ENCODE data around the gene BLOC1S1. TPM values are rescaled to one million over a fixed set of nuclear protein-coding genes. Genes with fewer than 3 reads are reported as not detected.

Gene BLOC1S1
- total RNA-seq, 1 donor from 2014 or later: 105 TPM

DNA sequence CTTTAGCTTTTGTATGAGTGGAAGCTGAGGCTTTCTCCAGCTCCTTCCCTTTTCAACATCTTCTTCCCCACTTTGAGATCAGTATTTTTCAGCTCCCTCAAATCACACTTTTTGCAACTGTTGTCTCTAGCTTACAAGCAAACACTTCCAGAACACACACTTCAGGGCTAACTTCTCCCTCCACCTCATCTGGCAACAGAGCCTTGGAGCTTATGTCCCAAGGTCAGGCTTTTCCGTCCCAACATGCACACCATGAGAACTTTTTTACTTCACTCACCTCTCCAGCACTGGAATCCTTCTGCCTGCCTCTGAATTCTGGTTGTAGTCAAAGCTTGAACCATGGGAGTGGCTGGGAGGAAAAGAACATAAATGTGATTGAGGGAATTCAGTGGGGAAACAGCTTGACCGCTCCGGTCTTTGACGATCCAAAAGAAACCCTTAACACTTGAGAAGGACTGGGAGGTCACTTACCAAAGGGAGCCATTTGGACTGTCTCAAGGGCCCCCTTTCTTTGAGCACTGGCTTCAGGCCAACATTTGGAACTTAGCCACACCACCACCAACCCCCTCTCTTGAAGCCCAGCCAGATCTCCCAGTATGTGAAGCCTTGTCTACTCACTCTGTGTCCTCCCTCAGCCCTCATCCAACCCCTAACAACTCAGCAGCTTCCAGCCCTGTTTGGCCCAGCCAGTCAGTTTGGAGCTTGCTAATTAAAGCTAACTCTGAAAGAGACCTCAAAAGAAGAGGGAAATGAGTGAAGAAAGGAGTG is 3.9 kb upstream of the BLOC1S1 start:
- no peak for DNase-seq (ENCODE audit: low spot score)

DNA sequence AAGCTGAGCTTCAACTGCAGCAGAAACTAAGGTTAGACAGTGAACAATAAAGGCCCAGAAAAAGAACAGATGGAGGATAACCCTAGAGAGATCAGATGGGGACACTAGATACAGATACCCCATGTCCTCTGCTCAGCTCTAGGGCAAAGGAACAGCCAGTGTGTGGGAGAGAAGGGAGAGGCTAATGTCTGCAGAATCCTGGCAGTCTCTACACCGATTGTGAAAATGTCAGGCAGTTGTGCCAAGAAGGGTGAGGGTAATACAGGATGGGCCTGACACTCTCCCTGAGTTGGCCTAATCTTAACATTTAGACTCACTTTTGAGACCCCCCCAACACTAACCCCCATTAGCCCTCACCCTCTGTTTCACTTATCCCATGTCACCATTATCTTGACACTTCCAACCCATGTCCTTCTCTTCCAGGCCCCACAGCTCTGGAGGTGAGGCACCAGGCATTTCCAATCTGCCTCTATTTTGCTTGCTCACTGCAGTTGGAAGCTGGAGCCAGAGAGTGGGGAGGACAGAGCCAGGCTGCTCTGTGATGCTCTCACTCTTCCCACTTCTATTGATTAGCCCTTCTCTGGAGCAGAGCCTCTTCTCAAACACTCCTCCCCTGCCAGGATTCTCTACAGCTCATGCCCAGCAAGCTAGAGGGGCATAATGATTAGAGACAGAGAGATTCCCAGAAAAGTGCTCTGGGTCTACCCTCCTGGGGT is 3.0 kb upstream of the BLOC1S1 start:
- no peak for DNase-seq (ENCODE audit: low spot score)

DNA sequence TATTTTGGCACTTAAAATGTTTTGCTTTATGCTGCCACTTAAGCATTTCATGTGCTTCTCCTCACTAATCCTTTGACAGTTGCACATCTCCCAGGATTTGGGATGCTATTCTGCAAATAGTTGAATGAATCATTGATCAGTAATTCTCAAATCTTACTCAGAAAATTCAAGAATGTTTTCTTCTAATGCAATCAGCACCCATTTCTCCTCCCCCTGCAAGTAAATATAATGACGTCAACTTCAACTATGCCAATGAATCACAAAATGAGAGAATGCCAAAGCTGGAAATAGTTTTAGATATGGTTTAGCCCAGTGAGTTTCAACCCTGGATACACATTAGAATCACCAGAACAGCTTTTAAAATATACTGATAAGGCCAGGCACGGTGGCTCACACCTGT is 2.1 kb upstream of the BLOC1S1 start:
- DNase-seq (ENCODE audit: low spot score): no peak

DNA sequence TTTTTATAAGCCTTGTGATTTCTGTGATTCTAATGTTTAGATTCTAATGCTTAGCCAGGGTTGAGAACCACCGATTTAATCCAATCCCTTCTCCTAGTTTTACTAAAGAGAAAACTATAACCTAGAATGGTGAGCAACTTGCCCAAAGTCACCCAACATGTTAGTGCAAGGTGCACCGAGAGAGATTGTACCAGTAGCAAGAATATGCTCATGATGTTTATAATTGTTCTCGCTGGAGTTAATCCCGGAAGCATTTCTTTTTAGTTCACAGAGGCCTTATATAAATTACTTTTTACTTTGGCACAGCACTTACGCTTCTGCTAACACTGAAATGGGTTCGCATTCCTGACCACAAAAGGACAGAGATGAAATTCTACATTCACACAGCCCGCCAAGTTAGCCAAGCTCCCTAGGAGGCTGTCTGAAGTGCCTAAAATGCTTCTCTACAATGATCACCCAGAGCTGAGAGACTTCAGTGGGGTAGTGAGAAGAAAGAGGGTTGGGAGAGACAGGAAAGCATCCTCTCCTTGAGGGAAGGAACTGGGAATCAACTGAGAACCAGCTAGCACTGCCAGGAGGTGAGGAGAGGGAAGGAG is 579 bp upstream of the BLOC1S1 start:
- no peak for DNase-seq (ENCODE audit: low spot score)

DNA sequence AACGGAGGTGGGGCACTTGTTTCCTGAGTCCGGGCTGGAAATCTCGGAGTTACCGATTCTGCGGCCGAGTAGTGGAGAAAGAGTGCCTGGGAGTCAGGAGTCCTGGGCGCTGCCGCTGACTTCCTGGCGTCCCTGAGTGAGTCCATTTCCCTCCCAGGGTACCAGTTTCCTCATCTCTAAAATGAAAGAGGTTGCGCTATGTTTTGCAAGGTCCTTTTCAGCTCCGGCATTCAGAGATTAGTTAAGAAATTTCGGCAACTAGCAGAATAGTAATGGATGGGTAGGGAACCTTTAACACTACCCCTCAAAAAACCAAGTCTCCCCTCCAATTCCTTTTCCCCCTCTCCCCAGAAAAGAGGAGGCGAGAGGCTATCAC is 724 bp downstream of the BLOC1S1 start:
- no peak for DNase-seq (ENCODE audit: low spot score)

DNA sequence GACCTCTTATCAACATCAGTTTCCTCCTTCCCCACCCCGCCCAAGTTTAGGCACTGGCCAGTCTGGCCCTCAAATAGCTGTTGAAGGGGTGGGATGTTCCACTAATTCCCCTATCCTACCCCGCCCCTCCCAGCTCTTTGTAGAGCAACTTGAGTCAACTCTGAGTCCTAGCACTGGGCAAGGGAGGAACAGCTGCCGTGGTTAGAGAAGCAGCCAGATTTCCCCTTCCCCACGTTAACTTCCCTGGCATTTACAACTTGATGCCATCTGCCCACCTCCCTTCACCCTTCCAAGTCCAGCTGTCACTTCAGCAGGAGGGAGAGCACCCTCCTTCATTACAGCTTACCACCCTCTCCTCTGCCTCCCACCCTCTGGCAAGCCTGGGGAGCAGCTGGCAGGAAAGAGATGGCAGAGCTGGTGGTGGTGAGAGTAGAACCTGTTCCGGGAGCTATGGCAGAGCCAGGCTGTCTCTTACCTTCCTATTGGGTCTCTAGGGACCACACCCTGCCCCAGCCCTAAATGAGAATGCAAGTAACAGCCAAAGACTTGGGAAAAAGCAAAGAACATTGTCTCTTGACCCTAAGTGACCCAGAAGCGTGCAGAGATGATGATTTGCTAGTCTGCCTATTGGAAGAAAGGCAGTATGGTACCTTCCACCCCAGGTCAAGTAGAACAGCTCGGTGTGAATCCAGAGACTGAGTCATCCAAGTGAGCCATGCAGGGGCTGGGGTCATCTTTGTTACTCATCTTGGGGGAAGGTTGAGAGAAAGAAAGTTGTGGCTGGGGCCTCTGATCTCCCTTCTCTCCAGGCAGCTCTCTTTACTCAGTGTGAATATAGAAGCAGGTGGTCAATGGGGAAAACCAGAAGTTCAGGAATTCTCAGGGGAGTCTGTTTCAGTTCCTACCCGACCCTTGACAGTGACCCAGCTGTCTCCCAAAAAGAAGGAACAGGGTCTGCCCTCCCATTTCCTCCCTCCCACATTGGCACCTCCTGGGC is 1.5 kb downstream of the BLOC1S1 start:
- no peak for DNase-seq (ENCODE audit: low spot score)

DNA sequence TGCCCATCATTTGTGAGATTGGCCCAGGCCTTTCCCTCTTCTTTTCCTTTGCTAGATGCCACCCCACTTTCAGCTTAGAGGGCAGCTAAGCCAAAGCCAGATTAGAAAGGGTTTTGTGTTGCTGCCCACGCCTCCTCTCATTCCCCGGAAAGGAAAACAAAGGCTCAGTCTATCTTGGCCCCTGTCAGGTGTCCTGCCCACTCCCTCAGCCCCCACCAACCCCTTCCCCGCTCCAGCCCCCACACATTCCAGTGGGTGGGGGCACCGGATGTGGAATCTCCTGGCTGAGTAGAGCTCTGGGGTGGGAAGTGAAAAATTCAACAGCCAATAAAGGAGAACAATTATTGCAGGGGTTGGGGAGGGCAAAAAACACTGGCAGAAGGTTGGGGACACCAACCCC is 2.2 kb downstream of the BLOC1S1 start:
- no peak for DNase-seq (ENCODE audit: low spot score)

DNA sequence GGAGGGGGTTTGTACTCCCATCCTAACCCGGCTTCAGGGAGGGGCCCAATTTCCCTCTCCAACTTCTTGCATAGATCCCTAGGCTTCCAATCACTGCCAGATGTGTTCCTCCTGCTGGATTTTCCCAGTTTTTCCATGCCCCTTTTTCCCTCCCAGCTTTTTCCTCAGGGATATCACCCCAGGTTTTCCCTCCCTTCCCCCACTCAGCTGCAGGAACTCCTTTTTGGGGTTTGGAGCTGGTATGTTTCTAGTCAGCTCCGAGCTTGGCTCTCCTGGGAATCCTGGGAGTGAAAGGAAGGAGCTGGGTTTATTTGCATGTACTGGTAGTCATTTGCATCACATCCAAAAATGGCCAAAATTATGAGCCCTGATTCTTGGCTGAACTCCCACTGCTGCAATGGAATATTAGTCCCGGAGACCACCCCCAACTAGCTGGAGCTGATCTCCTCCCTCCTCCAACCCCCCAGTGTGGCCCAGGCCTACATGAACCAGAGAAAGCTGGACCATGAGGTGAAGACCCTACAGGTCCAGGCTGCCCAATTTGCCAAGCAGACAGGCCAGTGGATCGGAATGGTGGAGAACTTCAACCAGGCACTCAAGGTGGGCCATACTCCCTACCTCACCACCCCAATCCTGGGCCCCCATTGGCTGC is 2.9 kb downstream of the BLOC1S1 start:
- no peak for DNase-seq (ENCODE audit: low spot score)

DNA sequence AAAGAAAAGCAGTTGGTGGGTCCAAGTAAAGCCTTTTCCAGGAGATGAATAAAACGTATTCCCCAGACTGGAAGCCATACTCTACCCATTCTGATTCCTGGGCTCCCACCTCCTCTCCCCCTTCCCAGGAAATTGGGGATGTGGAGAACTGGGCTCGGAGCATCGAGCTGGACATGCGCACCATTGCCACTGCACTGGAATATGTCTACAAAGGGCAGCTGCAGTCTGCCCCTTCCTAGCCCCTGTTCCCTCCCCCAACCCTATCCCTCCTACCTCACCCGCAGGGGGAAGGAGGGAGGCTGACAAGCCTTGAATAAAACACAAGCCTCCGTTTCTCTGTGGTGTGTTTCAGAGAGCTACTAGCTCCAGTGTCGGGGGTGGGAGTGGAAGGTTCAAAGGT is 3.5 kb downstream of the BLOC1S1 start:
- DNase-seq (ENCODE audit: low spot score): no peak

DNA sequence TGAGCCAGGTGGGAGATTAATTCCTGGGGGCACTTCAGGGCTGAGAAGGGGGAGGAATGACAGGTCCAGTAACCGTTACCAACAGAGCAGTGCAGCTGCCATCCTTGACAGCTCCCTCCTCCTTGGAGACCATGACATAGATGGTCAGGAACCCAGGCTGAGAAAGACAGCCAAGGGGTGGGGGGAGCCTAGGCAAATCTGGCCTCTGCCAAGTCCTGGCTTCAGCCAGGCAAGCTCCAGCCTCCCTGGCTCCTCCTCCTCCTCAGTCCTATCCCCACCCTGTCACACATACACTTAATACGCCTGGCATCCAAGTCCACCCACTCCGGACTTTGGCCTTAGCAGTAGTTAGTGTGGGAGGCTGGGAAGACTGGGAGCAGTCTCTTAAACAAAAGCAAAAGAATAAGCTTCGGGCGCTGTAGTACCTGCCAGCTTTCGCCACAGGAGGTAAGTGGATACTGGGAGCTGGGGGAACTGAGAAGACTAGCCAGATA is 4.3 kb downstream of the BLOC1S1 start, which contains the start of gene RDH5:
Gene RDH5 (plus strand): TSS at position 323 of the 494 bp plus-strand sequence. CDS start 792 bp downstream, outside the sequence.
- peak; percentile 63 for DNase-seq (ENCODE audit: low spot score)

DNA sequence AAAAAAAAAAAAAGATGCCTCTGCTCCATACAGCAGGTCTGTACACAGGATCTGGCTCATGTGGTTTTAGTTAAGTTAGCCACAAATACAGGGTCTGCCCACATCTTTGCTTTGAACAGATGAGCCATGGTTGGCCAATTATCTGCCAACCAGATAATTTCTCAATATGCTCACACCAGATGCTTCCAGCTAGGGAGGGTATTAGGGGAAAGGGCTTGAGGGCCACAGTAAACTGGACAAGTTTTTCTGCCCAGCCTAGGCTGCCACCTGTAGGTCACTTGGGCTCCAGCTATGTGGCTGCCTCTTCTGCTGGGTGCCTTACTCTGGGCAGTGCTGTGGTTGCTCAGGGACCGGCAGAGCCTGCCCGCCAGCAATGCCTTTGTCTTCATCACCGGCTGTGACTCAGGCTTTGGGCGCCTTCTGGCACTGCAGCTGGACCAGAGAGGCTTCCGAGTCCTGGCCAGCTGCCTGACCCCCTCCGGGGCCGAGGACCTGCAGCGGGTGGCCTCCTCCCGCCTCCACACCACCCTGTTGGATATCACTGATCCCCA is 5.1 kb downstream of the BLOC1S1 start:
- peak; percentile 78 for DNase-seq (ENCODE audit: low spot score)

DNA sequence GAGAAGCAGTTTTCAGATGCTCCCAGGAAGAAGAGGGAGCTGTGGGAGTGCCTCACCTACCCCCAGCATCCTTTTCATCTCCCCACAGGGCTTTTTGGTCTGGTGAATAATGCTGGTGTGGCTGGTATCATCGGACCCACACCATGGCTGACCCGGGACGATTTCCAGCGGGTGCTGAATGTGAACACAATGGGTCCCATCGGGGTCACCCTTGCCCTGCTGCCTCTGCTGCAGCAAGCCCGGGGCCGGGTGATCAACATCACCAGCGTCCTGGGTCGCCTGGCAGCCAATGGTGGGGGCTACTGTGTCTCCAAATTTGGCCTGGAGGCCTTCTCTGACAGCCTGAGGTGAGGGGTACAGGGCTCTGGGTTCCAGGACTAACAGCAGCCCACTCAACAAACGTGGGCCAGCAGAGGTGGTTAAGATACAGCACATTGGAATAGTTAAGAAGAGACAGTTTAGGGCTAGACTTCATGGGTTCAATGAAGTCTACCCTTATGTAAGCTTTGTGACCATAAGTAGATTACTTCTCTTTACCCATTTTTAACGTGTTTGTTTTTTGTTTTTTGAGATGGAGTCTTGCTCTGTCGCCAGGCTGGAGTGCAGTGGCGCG is 5.9 kb downstream of the BLOC1S1 start:
- DNase-seq (ENCODE audit: low spot score): no peak

DNA sequence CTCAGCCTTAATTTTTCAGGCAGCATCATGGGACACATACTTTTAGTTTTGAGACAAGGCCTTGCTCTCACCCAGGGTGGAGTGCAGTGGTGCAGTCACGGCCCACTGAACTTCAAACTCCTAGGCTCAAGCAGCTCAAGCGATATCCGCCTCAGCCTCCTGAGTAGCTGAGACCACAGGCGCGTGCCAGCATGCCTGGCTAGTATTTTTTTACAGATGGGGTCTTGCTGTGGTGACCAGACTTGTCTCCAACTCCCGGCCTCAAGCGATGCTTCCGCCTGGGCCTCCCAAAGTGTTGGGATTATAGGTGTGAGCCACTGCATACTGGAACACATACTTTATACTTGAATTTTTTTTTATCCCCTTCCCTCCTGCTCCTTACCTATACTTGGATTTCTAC is 7.1 kb downstream of the BLOC1S1 start:
- DNase-seq (ENCODE audit: low spot score): no peak

DNA sequence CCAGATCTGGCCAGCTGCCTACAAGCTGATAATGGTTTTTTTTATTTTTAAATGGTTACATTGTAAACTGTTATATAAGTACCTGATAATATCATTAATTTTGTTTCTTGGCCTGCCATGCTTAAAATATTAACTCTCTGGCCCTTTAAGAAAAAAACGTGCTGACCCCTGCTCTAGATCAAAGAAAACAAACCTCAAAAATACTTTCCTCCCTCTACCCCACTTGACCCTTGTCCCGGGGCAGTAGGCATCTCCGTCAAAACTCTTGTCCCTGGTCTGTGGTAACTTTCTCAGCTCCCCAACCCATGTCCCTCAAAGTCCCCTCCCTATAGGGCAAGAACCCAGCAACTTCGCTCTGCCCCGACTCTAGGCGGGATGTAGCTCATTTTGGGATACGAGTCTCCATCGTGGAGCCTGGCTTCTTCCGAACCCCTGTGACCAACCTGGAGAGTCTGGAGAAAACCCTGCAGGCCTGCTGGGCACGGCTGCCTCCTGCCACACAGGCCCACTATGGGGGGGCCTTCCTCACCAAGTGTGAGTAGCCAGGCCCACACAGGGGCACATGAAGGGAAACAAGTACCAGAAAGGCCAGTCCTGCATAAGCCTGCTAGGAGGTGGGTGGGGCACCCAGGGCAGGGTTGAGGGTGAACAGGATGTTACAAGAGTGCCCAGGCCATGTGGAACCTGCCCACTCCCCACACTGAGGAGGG is 7.8 kb downstream of the BLOC1S1 start:
- DNase-seq (ENCODE audit: low spot score): no peak

DNA sequence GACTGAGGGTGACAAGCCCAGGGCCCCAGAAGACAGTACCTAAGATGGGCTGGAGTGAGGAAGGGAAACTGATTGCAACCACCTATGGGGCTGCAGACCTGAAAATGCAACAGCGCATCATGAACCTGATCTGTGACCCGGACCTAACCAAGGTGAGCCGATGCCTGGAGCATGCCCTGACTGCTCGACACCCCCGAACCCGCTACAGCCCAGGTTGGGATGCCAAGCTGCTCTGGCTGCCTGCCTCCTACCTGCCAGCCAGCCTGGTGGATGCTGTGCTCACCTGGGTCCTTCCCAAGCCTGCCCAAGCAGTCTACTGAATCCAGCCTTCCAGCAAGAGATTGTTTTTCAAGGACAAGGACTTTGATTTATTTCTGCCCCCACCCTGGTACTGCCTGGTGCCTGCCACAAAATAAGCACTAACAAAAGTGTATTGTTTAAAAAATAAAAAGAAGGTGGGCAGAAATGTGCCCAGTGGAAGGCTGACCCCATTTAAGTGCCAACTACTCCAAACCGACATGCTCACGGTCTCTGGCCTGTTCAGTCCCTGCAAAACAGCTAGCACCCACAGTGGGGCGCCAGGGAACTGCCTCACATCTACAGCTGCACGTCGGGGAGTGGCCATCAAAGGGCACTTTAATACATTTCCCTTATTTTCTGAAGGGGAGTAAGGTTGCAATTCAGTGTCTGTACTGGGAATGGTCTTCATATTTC is 8.5 kb downstream of the BLOC1S1 start:
- no peak for DNase-seq (ENCODE audit: low spot score)

DNA sequence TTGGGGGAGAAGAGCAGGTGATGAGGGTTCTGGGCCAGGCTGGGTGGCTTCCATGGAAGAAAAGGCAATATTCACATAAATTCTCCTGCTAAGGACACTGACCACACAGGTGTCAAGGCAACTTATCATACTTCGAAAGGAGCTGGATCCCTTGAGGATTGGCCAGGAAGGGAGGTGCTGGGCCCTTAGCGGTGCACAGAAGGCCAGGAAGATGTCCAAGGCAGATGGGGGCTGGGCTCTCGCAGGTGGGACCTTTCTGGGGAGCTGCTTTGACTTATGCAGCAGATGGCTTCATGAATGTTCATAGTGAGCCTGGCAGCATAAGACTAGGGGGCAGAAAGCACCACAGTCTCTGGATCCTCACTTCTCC is 9.1 kb downstream of the BLOC1S1 start:
- no peak for DNase-seq (ENCODE audit: low spot score)

DNA sequence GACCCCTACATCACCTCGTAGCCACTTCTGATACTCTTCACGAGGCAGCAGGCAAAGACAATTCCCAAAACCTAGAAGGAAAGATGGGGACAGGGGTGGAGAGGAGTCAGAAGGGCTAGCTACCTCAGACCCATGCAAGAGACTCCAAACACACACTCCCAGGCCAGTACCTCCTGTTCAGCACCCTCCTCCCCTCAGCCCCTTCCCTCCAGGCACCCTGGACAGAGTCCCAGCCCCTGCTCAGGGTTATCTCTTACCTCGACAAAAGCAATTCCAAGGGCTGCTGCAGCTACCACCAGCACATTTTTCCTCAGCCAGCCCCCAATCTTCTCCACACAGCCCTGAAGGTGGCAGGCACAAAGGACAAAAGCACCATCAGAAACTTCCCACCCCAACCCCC is 9.7 kb downstream of the BLOC1S1 start:
- DNase-seq (ENCODE audit: low spot score): no peak

DNA sequence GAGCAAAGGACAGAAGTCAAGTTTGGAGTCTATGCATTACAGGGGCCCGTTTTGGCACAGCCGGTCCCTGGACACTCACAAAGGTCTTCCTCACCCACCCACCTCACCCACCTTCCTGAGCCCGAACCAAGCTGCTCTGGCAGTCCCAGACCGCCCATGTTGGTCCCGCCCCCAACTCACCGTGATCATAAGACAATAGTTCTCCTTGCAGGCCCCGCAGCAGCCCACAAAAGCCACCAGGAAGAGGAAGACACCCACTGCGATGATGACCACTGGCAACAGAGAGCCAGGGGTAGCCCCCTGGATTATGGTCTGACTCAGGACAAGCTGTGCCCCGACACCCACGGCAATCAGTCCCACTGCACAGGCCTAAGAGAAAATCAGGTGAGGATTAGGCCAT is 11.1 kb downstream of the BLOC1S1 start:
- DNase-seq (ENCODE audit: low spot score): no peak

DNA sequence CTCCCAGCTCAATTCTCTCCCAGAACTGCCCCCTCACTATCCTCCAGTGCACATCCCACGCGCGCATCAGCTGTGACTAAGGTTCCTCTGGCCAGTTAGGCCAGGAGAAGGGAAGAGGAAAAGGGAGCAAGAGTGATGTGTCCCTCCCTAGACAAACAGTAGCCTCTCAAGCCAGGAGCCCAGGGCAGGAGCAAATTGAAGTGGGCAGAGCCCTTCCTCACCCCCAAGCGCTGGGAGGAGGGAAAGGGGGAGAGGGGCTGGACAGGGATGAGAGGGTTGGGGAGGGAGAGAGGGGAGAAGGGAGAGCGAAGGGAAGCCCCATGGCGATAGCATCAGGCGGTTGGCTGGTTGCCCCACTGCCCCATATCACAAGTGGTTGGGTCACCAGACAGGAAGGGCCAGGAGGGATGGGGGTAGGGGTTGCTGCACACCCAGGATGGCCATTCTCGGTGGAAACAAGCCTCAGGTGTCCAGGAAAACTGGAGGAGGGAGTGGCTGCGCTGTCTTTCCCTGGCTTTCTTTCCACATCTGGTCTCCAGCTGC is 11.9 kb downstream of the BLOC1S1 start:
- peak; percentile 79 for DNase-seq (ENCODE audit: low spot score)
